ENCODE data around the gene UBLCP1.
"Not testable (repeated sequence)": the region's sequence is repeated elsewhere in the genome, so short reads cannot be mapped to it uniquely, and the experiment has no call there.

The UBLCP1 gene

GRCh38 chr5:159257007-159257406, 6.1 kb upstream of the UBLCP1 start:
- no peak for DNase-seq

DNA sequence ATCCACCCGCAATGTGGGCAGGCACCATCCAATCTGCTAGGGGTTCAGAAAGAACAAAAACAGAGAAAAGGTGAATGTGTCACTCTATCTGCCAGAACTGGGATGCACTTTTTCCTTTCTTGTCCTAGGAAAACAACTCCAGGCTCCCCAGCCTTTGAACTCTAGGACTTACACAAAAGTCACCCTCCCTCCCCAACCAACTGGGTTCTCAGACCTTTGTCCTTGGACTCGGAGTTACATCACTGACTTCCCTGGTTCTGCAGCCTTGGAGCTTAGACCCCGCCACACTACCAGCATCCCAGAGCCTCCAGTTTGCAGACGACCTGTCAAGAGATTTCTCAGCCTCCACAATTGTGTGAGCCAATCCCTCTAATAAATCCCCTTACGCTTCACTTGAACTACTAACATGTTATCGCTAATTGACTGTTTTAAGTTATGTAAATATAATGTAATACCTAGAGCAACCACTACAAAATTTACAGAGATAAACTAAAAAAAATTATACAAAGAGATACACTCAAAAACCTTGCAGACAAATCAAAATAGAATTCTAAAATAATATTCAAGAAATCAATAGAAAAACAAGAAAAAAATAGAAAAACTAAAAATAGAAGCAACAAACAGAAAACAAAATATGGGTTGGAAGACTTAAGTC, 5.3 kb upstream of the UBLCP1 start:
- no peak for DNase-seq

DNA sequence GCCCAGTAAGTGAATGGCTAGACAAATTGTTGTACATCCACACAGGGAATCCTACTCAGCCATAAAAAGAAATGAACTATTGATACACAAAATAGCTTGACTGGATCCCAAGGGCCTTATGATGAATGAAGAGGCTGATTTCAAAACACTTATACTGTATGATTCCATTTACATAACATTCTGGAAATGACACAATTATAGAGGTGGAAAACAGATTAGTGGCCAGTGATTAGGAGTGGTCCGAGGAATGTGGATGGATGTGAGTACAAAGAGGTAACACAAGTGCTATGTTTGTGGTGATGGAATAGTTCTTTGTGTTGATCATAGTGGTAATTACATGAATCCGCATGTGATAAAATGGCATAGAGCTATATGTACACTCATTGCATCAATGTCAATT, 4.7 kb upstream of the UBLCP1 start:
- no peak for DNase-seq

GRCh38 chr5:159260212-159260611, 2.9 kb upstream of the UBLCP1 start:
- not testable (repeated sequence) for DNase-seq

DNA sequence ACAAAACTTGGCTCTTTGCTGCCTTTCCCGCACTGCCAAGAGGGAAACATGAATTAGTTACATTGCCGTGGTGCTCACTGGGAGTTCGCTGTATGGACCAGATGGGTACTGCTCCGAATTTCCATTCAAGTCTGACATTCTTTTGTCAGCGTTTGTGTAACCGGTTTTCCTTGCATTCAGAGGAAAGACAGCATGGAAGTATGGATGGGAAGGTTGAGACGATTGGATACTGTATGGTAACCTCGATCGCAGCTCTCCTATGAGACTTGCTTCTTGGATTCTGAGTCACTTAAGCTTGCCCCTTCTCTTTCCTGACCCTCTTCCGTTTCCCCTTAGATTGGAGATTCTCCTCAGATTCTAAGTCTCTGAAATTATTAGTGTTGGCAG, 625 bp upstream of the UBLCP1 start:
- no peak for DNase-seq

DNA sequence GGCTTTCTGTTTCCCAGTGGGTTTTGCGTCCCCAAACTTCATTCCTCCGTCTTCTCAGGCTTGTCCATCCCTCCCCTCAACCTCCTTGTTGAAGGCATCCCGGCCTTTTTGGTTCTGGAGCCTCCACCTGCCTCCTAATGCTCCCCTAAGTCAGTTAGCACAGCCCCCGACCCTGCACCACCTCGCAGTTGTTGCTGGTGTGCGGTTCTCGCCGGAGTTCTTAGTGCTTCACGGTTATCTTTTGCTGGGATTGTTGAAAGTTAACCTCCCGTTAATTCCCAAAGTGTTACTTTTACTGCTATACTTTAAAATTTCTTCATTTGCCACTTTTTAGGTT, 447 bp downstream of the UBLCP1 start:
- DNase-seq, result no peak

DNA sequence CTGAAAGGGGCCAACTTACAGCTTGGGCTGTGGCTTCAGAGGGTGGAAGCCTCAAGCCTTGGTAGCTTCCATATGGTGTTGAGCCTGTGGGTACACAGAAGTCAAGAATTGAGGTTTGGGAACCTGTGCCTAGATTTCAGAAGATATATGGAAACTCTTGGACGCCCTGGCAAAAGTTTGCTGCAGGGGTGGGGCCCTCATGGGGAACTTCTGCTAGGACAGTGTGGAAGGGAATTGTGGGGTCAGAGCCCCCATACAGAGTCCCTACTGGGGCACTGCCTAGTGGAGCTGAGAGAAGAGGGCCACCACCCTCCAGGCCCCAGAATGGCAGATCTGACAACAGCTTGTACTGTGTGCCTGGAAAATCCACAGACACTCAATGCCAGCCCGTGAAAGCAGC, 3.7 kb downstream of the UBLCP1 start:
- DNase-seq, result not testable (repeated sequence)

DNA sequence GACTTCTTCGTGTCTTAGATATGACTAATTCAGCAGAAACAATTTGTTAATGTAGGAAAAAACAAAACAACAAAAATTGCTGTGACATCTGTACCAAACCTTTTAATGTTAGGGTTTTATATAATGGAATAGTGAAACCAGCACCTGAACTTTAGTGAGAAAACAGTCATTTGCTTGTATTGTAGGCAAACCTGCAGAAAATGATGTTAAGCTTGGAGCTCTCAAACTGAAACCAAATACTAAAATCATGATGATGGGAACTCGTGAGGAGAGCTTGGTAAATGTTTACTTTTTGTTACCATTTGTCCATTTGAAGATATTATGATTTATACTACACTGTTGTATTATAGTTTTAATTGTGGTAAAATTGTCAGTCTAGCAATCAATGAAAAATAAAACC, 6.6 kb downstream of the UBLCP1 start:
- no peak for DNase-seq

- no peak for DNase-seq
Measured at GRCh38 chr5:159273923-159274322, 10.8 kb downstream of the UBLCP1 start.

DNA sequence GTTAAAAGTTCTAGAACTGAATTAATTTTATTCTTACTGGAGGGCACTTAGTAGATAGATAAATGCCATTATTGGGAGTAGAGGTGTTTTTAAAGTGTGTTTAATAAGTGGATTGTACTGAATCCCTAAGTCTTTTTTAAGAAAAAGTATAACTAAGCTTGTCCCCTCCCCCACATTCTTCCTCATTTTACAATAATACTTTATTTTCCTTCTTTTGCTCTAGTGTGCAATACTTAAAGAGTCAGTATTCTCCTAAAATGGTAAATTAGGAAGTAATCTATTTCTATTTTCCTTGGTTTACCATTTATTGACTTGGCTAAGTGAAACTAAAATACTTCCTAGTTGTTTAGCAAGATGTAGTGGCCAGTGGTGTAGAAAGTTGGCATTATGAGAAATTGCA, 11.6 kb downstream of the UBLCP1 start:
- DNase-seq, result no peak

DNA sequence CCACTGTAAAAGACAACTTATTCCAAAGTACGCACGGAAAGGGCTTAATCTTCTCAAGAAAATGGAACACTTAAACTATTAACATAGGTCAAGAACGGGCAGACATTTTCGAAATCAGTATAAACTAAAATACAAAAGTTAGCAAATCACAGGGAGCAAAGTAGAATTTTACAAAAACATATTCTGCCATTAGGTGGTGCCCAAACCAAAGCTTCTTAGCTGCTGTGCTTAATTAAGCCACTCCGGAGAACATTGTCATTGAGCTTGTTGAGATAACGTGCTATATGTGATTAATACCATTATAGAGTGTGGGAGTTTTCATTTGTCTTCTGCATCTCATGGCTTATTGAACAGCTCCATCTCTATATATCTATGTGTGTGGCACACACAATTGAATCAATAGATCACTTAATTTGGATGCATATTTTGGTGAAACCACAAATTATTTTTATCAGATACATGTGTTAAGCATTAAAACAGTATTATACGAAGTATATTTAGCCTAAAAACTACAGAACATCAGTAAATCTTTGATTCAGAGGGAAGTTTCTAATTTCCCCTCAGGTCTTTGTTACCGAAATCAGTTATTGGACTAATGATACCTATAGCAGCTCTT, 23.4 kb downstream of the UBLCP1 start:
- DNase-seq, result no peak

GRCh38 chr5:159290741-159291140, 27.7 kb downstream of the UBLCP1 start:
- no peak for DNase-seq

GRCh38 chr5:159294921-159295320, 31.8 kb downstream of the UBLCP1 start:
- DNase-seq, result no peak

DNA sequence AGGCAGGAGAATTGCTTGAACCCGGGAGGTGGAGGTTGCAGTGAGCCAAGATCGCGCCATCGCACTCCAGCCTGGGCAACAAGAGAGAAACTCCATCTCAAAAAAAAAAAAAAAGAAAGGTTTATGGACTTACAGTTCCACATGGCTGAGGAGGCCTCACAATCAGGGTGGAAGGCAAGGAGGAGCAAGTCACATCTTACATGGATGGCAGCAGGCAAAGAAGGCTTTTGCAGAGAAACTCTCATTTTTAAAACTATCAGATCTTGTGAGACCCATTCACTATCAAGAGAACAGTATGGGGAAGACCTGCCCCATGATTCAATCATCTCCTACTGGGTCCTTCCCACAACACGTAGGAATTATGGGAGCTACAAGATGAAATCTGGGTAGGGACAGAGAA, 34.2 kb downstream of the UBLCP1 start:
- not testable (repeated sequence) for DNase-seq

GRCh38 chr5:159301466-159301865, 38.4 kb downstream of the UBLCP1 start:
- no peak for DNase-seq

GRCh38 chr5:159301929-159302860, 39.1 kb downstream of the UBLCP1 start:
- DNase-seq, result not testable (repeated sequence)

DNA sequence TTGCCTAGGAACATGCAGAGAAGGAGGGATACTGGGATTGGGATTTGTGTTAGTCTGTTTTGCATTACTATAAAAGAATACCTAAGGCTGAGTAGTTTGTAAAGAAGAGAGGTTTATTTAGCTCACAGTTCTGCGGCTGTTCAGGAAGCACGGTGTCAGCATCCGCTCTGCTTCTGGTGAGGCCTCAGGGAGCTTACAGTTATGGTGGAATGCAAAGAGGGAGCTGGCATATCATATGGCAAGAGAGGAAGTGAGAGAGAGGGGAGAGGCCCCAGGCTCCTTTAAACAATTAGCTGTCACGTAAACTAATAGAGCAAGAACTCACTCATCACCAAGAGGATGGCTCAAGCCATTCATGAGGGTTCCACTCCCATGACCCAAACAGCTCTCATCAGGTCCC, 40.2 kb downstream of the UBLCP1 start:
- no peak for DNase-seq

DNA sequence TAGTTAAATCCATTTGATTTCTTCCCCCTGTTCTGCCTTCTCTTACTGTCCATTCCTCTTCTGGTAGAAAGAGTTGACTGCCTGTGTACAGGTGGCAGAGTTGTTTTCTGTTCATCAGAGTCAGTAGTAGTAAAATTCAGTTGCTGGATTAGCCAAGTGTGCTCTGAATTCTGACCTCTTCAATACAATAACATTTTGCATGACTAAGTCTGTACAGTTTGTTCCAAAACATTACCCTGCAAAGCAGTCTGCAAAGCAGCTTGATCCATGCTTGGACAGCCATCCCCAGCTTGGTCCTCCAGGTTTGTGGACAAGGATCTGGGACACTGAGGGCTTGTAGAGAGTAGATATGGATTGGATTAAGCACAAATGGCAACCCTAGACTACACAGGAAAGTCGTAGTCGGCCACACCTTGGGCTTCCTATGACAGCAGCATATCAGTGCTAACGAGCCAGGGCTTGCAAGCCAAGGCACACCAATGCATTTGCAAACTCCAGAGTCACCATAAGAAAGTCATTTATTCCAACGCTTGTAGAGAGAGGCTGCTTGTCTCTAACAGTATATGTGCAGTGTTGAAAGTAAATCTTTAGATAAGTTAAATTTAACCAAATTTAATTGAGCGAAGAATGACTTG, 42.0 kb downstream of the UBLCP1 start:
- DNase-seq, result no peak

GRCh38 chr5:159309689-159310433, 46.8 kb downstream of the UBLCP1 start:
- no peak for DNase-seq

GRCh38 chr5:159310511-159310910, 47.4 kb downstream of the UBLCP1 start:
- DNase-seq, result no peak

DNA sequence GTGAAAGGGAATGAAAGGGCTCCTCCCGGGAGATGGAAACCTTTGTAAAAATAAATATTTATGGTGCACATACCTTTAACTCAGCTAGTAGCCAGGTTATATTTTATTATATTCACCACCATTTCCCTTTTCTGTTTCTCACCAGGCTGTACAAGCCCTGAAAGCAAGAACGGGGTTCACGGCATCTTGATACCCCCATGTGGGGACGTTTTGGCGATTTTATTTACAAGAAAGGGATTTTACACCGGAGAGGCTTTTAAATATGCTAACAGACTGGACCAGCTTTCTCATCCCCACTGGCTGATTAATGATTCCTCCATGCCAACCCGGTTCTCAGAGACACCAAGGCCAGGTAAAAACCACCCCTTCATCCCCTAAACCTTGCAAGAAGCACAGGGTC, 48.0 kb downstream of the UBLCP1 start:
- DNase-seq, result no peak

DNA sequence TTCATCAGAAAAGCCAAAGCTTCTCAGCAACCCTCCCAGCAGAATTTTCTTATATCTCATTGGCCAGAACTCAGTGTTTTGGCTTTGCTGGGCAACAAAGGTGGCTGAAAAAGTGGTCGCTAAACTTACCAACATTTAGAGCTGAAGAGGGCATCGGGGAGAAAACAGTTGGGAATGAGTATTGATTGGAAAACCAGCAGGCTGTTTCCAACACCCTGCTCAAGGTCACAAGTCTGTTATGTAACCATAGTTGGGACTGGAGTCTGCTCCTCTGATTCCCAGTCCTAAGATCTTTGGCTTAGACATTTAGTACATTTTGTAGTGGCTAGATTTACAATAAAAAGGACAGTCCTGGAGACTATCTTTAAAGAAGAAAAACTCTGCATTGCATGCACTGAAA, 50.1 kb downstream of the UBLCP1 start:
- no peak for DNase-seq
